Hepatocyte (in vitro differentiated cells): ENCODE results near the gene FOXF1. TPM values are rescaled to one million over a fixed set of nuclear protein-coding genes. Genes with fewer than 3 reads are reported as not detected.

ENCODE experiments used
- DNase-seq: peaks from one replicate; pipeline ENCODE4 v3.0.0-alpha.2; 2016; ENCODE audit warnings: low spot score
- H2AFZ ChIP-seq: fragments of 200-600 bp; sonication (generic); 2 replicates; pipeline ENCODE4 v1.6.0; 2016; ENCODE audit warnings: antibody characterized with exemption, mild to moderate bottlenecking
- H3K27ac ChIP-seq: fragments of 200-600 bp; sonication (generic); 2 replicates; pipeline ENCODE4 v1.5.1; 2016; ENCODE audit warnings: mild to moderate bottlenecking
- H3K27me3 ChIP-seq: fragments of 200-600 bp; sonication (generic); 2 replicates; pipeline ENCODE4 v1.6.1; 2016
- H3K36me3 ChIP-seq: fragments of 200-600 bp; sonication (generic); replicated peaks from 2 replicates; pipeline ENCODE4 v1.5.1; 2016; ENCODE audit warnings: low read depth; ENCODE audit not compliant: insufficient read depth
- H3K4me1 ChIP-seq: fragments of 200-600 bp; sonication (generic); 2 replicates; pipeline ENCODE4 v1.5.1; 2016; ENCODE audit warnings: mild to moderate bottlenecking, moderate library complexity; ENCODE audit not compliant: insufficient read depth
- H3K4me2 ChIP-seq: fragments of 200-600 bp; sonication (generic); 2 replicates; pipeline ENCODE4 v1.6.0; 2016
- H3K4me3 ChIP-seq: fragments of 200-600 bp; sonication (generic); 2 replicates; pipeline ENCODE4 v1.5.1; 2016; ENCODE audit warnings: mild to moderate bottlenecking
- H3K79me2 ChIP-seq: fragments of 200-600 bp; sonication (generic); 2 replicates; pipeline ENCODE4 v1.6.0; 2017; ENCODE audit warnings: mild to moderate bottlenecking
- H3K9me2 ChIP-seq: fragments of 200-600 bp; sonication (generic); replicated peaks from 2 replicates; pipeline ENCODE4 v1.6.0; 2017; ENCODE audit warnings: mild to moderate bottlenecking; ENCODE audit not compliant: insufficient read depth
- H3K9me3 ChIP-seq: fragments of 200-600 bp; sonication (generic); 2 replicates; pipeline ENCODE4 v1.5.1; 2016; ENCODE audit warnings: low read depth, mild to moderate bottlenecking
- H4K20me1 ChIP-seq: fragments of 200-600 bp; sonication (generic); 2 replicates; pipeline ENCODE4 v1.6.0; 2016; ENCODE audit warnings: mild to moderate bottlenecking; ENCODE audit not compliant: insufficient read depth, poor library complexity, severe bottlenecking
- CTCF ChIP-seq: fragments of 200-600 bp; sonication (generic); IDR thresholded peaks from 2 replicates; pipeline ENCODE4 v1.5.1; 2016; ENCODE audit warnings: antibody characterized with exemption, mild to moderate bottlenecking; ENCODE audit not compliant: poor library complexity
- EZH2 ChIP-seq: fragments of 200-600 bp; sonication (generic); IDR thresholded peaks from 2 replicates; pipeline ENCODE4 v1.6.1; 2016; ENCODE audit warnings: antibody characterized with exemption, mild to moderate bottlenecking, borderline replicate concordance
- EZH2phosphoT487 ChIP-seq: fragments of 200-600 bp; sonication (generic); IDR thresholded peaks from one replicate; pipeline ENCODE4 v1.6.1; 2018; ENCODE audit warnings: antibody characterized with exemption, mild to moderate bottlenecking, low read depth, moderate library complexity; ENCODE audit not compliant: unreplicated experiment, severe bottlenecking
- WGBS: methylation state at CpG from one replicate; pipeline ENCODE4 v1.1.6; 2016; ENCODE audit warnings: low lambda C conversion rate; ENCODE audit errors: missing lambda C conversion rate; 5-methylcytosine and 5-hydroxymethylcytosine counted together
- polyA plus RNA-seq: library from polyadenylated mRNA; unstranded; fragments of >200 nt; fragmentation: Nextera tagmentation; extraction: Ambion mirVana; gene quantifications from 2 replicates; pipeline ENCODE4 v1.2.1, GENCODE V29; 2016
- total RNA-seq: library from RNA; depleted of rRNA; stranded (reverse); fragments of >200 nt; gene quantifications from 2 replicates; pipeline ENCODE4 v1.2.3, GENCODE V29; 2014

Gene FOXF1
- total and polyA plus RNA-seq, 2 experiments from 2014 or later, result 26.8 to 37.4 TPM

GRCh38 chr16:86546638-86547013 is 36.3 kb downstream of the FOXF1 start:
- H3K4me1 ChIP-seq, result no peaks in the 10 kb centered on the region
- no peaks in the 10 kb centered on the region for H3K9me3 ChIP-seq
- H4K20me1 ChIP-seq, result no peaks in the 10 kb centered on the region
- no peaks in the 10 kb centered on the region for H3K79me2 ChIP-seq
- no peaks in the 10 kb centered on the region for H3K27me3 ChIP-seq
- DNase-seq, result no peak
- no peak overlapping the region for H3K4me2 ChIP-seq
- no peak overlapping the region for H3K27ac ChIP-seq
- no peak overlapping the region for H2AFZ ChIP-seq
- no peaks in the 10 kb centered on the region for H3K36me3 ChIP-seq
- H3K9me2 ChIP-seq, result no peaks in the 10 kb centered on the region
- TF ChIP-seq CTCF (no peak), EZH2phosphoT487 (no peak), EZH2 (no peak)
- 91% methylated on average over 8 of the region's 8 CpGs for WGBS
- no peak overlapping the region for H3K4me3 ChIP-seq

- 97% methylated on average over 11 of the region's 11 CpGs for WGBS
- H2AFZ ChIP-seq, result no peak overlapping the region
- H3K9me3 ChIP-seq, result no peaks in the 10 kb centered on the region
- DNase-seq, result no peak
- H3K9me2 ChIP-seq, result no peaks in the 10 kb centered on the region
- TF ChIP-seq EZH2phosphoT487, result no peak
- no peak for TF ChIP-seq CTCF
- TF ChIP-seq EZH2, result no peak
- H3K27me3 ChIP-seq, result no peaks in the 10 kb centered on the region
- H3K4me2 ChIP-seq, result no peak overlapping the region
- no peak overlapping the region for H3K4me3 ChIP-seq
- no peaks in the 10 kb centered on the region for H3K36me3 ChIP-seq
- H3K27ac ChIP-seq, result no peak overlapping the region
- H3K4me1 ChIP-seq, result no peaks in the 10 kb centered on the region
- no peaks in the 10 kb centered on the region for H4K20me1 ChIP-seq
- no peaks in the 10 kb centered on the region for H3K79me2 ChIP-seq
These were observed 37.0 kb downstream of the FOXF1 start for GRCh38 chr16:86547286-86547685.

GRCh38 chr16:86549076-86549892 is 39.0 kb downstream of the FOXF1 start:
- DNase-seq, result no peak
- Histone ChIP-seq H3K27ac (no peak overlapping the region), H3K4me3 (no peak overlapping the region), H3K4me1 (peaks cover 4% of the 10 kb centered on the region), H4K20me1 (no peaks in the 10 kb centered on the region), H3K79me2 (peaks cover 6% of the 10 kb centered on the region), H3K27me3 (no peaks in the 10 kb centered on the region), H3K9me3 (no peaks in the 10 kb centered on the region), H3K9me2 (no peaks in the 10 kb centered on the region), H2AFZ (no peak overlapping the region), H3K36me3 (no peaks in the 10 kb centered on the region), H3K4me2 (no peak overlapping the region)
- WGBS, result 84% methylated on average over 8 of the region's 8 CpGs
- TF ChIP-seq CTCF (no peak), EZH2phosphoT487 (no peak), EZH2 (no peak)
